Glutamatergic neuron (in vitro differentiated cells): ENCODE results near the gene PIK3C2B. TPM values are rescaled to one million over a fixed set of nuclear protein-coding genes. Genes with fewer than 3 reads are reported as not detected.
"Not testable (repeated sequence)": the region's sequence is repeated elsewhere in the genome, so short reads cannot be mapped to it uniquely, and the experiment has no call there.

ENCODE experiments used
- DNase-seq: peaks from one replicate; pipeline ENCODE4 v3.0.0; 2022
- H3K27ac Mint-ChIP-seq: one replicate; pipeline ENCODE4 v1.8.0; 2020; ENCODE audit warnings: mild to moderate bottlenecking, mixed read lengths, inconsistent platforms; ENCODE audit not compliant: unreplicated experiment
- H3K27me3 Mint-ChIP-seq: one replicate; pipeline ENCODE4 v1.8.0; 2020; ENCODE audit warnings: mild to moderate bottlenecking, moderate library complexity, mixed read lengths, inconsistent platforms; ENCODE audit not compliant: unreplicated experiment
- H3K36me3 Mint-ChIP-seq: one replicate; pipeline ENCODE4 v1.8.0; 2020; ENCODE audit warnings: mild to moderate bottlenecking, mixed read lengths, inconsistent platforms; ENCODE audit not compliant: unreplicated experiment
- H3K4me1 Mint-ChIP-seq: one replicate; pipeline ENCODE4 v1.8.0; 2020; ENCODE audit warnings: mild to moderate bottlenecking, low read depth, mixed read lengths, inconsistent platforms; ENCODE audit not compliant: unreplicated experiment
- H3K4me3 Mint-ChIP-seq: one replicate; pipeline ENCODE4 v1.8.0; 2020; ENCODE audit warnings: mild to moderate bottlenecking, mixed read lengths, inconsistent platforms; ENCODE audit not compliant: unreplicated experiment
- H3K9me3 Mint-ChIP-seq: one replicate; pipeline ENCODE4 v1.8.0; 2020; ENCODE audit warnings: mild to moderate bottlenecking, moderate library complexity, mixed read lengths, inconsistent platforms; ENCODE audit not compliant: unreplicated experiment
- total RNA-seq: library from RNA; stranded (reverse); fragmentation: NEBNext Ultra II Directional; extraction: Animal tissue kit (Norgen Biotek cat#: 25700); gene quantifications from one replicate; pipeline ENCODE4 v1.2.1, GENCODE V29; 2021; ENCODE audit not compliant: unreplicated experiment
- TF ChIP-seq, protein P1 (sequence below): fragments of 200-600 bp; sonication (generic); IDR thresholded peaks from one replicate; pipeline ENCODE4 v1.5.0; 2021; ENCODE audit not compliant: partially characterized antibody, unreplicated experiment

The PIK3C2B gene
- total RNA-seq, 1 donor from 2014 or later = 156 TPM

DNA sequence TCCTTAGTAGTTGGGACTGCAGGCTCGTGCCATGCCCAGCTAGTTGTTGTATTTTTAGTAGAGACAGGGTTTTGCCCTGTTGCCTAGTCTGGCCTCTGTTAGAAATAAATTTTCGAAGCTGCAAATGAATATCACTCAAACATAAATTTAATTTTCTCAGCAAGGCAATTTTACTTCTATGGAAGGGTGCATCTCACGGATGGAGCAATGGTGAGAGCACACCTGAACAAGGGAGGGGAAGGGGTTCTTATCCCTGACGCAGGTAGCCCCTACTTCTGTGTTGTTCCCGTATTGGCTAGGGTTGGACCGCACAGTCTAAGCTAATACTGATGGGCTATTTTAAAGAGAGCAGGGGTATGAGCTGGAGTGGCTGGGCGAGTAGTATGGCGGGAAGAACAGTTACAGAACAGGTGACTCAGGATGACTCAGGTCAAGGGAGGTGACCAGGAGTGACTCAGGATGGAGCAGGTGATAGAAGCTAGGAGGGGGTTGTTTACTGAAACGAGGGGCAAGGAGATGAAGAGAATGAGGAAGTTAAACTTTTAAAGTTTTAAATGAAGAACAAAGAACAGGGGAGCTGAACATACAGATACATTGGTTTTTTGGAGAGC is 29.1 kb upstream of the PIK3C2B start:
- TF ChIP-seq, protein P1, sequence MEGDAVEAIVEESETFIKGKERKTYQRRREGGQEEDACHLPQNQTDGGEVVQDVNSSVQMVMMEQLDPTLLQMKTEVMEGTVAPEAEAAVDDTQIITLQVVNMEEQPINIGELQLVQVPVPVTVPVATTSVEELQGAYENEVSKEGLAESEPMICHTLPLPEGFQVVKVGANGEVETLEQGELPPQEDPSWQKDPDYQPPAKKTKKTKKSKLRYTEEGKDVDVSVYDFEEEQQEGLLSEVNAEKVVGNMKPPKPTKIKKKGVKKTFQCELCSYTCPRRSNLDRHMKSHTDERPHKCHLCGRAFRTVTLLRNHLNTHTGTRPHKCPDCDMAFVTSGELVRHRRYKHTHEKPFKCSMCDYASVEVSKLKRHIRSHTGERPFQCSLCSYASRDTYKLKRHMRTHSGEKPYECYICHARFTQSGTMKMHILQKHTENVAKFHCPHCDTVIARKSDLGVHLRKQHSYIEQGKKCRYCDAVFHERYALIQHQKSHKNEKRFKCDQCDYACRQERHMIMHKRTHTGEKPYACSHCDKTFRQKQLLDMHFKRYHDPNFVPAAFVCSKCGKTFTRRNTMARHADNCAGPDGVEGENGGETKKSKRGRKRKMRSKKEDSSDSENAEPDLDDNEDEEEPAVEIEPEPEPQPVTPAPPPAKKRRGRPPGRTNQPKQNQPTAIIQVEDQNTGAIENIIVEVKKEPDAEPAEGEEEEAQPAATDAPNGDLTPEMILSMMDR = no peak
- peaks cover 1% of the 10 kb centered on the region for H3K27me3 Mint-ChIP-seq
- peaks cover 4% of the 10 kb centered on the region for H3K9me3 Mint-ChIP-seq
- no peak overlapping the region for H3K27ac Mint-ChIP-seq
- H3K4me1 Mint-ChIP-seq = no peaks in the 10 kb centered on the region
- DNase-seq = no peak
- no peak overlapping the region for H3K4me3 Mint-ChIP-seq
- H3K36me3 Mint-ChIP-seq = peaks cover 15% of the 10 kb centered on the region

DNA sequence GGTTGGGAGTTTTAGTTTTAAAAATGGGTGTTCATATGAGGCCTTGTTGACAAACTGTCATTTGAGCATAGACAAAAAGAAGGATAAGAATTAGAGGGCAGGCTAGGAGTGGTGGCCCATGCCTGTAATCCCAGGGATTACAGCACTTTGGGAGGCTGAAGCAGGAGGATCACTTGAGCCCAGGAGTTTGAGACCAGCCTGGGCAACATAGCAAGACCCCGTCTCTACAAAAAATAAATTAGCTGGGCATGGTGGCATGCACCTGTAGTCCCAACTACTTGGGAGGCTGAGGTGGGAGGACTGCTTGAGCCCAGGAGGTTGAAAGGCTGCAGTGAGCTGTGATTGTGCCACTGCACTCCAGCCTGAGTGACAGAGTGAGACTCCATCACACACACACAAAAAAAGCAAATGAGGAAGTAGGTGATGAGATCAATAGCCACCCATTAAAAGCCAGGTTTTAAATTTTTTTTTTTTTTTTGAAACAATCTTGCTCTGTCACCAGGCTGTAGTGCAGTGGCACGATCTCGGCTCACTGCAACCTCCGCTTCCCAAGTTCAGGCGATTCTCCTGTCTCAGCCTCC is 27.4 kb upstream of the PIK3C2B start:
- H3K4me3 Mint-ChIP-seq, H3K4me1 Mint-ChIP-seq, DNase-seq, H3K9me3 Mint-ChIP-seq, H3K27me3 Mint-ChIP-seq, H3K27ac Mint-ChIP-seq: not testable (repeated sequence)
- H3K36me3 Mint-ChIP-seq = peaks cover 11% of the 10 kb centered on the region

DNA sequence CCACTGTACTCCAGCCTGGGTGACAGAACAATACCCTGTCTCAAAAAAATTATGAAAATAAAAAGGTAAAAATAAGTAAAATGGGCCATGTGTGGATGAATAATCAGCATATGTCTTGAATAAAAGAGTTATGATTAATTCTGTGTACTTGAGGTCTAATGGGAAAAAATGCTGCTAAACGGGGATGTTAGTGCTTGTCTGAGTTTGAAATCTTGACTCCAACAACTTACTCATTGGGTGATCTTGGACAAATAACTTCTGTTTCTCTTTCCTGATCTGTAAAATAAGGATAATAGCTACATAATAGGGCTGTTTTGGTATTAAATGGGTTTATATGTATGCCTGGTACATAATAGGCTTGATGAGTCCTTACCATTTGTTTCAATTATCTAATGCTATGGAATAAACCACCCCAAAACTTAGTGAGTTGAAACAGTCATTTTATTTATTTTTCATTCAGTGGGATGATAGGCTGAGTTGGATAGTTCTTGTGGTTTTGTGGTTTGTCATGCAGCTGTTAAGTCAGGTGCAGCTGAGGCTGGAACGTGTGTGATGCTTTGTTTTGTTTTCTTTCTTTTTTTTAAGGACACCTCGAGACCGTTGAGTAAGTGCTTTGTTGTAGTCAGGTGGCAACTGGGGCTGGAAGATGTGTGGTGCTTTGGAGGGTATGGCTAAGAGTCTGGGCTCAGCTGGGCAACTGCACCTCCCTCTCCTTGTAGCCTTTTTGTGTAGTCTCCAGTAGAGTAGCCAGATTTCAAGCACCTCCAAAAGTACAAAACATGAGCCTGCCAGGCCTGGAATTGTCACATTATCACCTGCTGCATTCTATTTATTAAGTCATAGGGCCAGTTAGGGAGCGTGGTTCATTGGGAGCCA is 26.5 kb upstream of the PIK3C2B start:
- DNase-seq = no peak
- TF ChIP-seq, protein P1 = no peak
- peaks cover 4% of the 10 kb centered on the region for H3K9me3 Mint-ChIP-seq
- H3K4me1 Mint-ChIP-seq = peaks cover 2% of the 10 kb centered on the region
- peaks cover 11% of the 10 kb centered on the region for H3K36me3 Mint-ChIP-seq
- no peak overlapping the region for H3K27ac Mint-ChIP-seq
- peaks cover 2% of the 10 kb centered on the region for H3K27me3 Mint-ChIP-seq
- H3K4me3 Mint-ChIP-seq = no peak overlapping the region

DNA sequence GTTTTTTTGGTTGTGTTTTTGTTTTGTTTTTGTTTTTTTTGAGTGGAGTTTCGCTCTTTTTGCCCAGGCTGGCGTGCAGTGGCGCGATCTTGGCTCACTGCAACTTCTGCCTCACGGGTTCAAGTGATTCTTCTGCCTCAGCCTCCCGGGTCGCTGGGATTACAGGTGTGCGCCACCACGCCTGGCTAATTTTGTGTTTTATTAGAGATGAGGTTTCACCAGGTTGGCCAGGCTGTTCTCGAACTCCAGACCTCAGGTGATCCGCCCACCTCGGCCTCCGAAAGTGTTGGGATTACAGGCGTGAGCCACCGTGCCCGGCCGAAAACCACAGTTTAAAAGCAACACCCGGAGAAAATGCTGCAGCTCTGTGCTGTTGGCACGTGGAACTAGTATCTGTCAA is 22.8 kb upstream of the PIK3C2B start:
- H3K9me3 Mint-ChIP-seq, DNase-seq, H3K4me1 Mint-ChIP-seq, H3K27me3 Mint-ChIP-seq, H3K36me3 Mint-ChIP-seq, H3K27ac Mint-ChIP-seq: not testable (repeated sequence)
- H3K4me3 Mint-ChIP-seq = peak overlapping the region; percentile 67

DNA sequence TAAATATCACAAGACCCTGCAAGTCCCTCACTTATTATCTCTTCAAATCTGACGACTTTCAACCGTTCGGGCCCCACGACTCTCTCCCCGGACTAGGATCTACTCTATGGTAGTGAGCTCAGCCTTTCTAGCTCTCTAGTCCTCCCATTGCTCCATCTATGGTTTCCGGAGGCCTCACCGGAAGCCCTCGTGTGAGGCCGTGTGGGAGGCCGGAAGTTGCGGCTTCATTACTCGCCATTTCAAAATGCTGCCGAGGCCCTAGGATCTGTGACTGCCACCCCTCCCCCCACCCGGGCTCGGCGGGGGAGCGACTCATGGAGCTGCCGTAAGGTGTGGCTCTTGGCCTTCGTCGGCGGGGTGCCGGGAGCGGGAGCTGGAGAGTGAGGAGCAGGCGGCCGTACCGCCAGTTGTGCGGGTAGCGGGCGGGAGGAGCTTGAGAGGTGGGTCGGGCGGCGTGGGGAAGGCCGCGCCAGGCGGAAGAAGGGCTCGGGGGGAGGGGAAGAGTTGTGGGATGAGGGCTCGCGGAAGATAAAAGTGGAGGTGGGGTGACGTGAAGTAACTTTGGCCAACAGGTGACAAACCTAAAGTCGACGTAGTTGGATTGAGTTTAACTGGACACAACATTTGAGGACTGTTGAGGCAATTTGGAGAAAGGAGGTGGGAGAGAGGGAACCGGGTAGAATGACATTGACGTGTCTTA is 21.7 kb upstream of the PIK3C2B start, which contains the start of gene MDM4:
MDM4 (plus strand) TSS at position 227 of the 700 bp plus-strand sequence. CDS start 9,113 bp downstream, outside the sequence.
- Mint-ChIP-seq H3K9me3 (no peaks in the 10 kb centered on the region), H3K27ac (no peak within 1 kb of the TSS), H3K27me3 (peaks cover 2% of the 10 kb centered on the region), H3K36me3 (no peaks in the 10 kb centered on the region), H3K4me3 (no peak within 1 kb of the TSS), H3K4me1 (peaks cover 2% of the 10 kb centered on the region)
- TF ChIP-seq, protein P1 = no peak
- DNase-seq = peak; percentile 88
